ENCODE measurements around the gene MEF2D. TPM values are rescaled to one million over a fixed set of nuclear protein-coding genes. Genes with fewer than 3 reads are reported as not detected.

Gene MEF2D
- total RNA-seq, 1 experiment from 2014 or later, result 18.3 TPM

- no TSS peak for BruUV-seq (replicated peaks)
- H3K4me3 ChIP-seq (ENCODE audit: low read depth, low read length, poor library complexity, severe bottlenecking), result no peak overlapping the region
- intact Hi-C loops (cut with micrococcal nuclease; ENCODE audit: unreplicated experiment), result no loop called here
- TF ChIP-seq EZH2 (IDR thresholded peaks at IDR 0.05; ENCODE audit: borderline replicate concordance, low read depth, low read length, poor library complexity, severe bottlenecking) (no peak), CTCF (conservative IDR thresholded peaks at IDR 0.05; ENCODE audit: low read depth, low read length) (no peak)
- ChIA-PET CTCF (interaction anchor here (0.5 to 0.6 kb wide), 2 partner anchors 17 to 38 kb away, joined by 3 to 6 read pairs; no protein-coding TSS in a partner anchor), POLR2A (ENCODE audit: low non-redundant PET) (no interaction called here)
- H3K9me3 ChIP-seq (ENCODE audit: low read depth, low read length, poor library complexity, severe bottlenecking), result no peaks in the 10 kb centered on the region
- no peak for DNase-seq (ENCODE audit: low spot score)
- H3K27ac ChIP-seq (ENCODE audit: low read depth, low read length, poor library complexity, severe bottlenecking), result no peak overlapping the region
- H3K36me3 ChIP-seq (ENCODE audit: insufficient read depth, low read length, poor library complexity, severe bottlenecking), result no peaks in the 10 kb centered on the region
- peaks cover 14% of the 10 kb centered on the region for H3K4me1 ChIP-seq (ENCODE audit: insufficient read depth, low read length, poor library complexity, severe bottlenecking)
- H3K27me3 ChIP-seq (replicated peaks; ENCODE audit: insufficient read depth, low read depth, low read length, poor library complexity), result peaks cover 77% of the 10 kb centered on the region
Observed at GRCh38 chr1:156423422-156424352, 76.9 kb downstream of the MEF2D start.

DNA sequence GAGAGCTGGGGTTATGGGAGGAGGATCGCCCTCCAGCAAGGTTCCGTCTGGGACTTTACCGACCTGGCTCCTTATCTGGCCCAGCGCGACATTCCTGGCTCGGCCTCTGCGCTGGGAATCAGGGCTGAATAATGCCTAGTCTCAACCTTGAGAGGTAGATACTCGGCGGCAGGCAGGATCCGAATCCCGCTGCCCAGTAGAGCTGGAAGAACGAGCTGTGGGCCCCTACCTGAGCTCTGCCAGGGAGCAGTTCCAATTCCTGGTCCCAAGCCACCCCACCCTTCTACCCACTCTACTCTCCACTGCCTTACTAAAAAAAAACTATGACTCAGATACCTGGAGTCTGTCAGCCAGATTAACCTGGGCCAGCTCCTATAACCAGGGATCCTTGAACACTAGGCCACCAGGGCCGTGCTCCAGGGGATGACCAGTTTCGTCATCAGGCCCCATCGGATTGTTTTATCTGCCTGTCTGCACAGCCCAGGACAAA, 77.9 kb downstream of the MEF2D start:
- no TSS peak for BruUV-seq (replicated peaks)
- ChIA-PET CTCF (interaction anchor here (0.6 kb wide), 1 partner anchor 37 kb away, joined by 6 read pairs; no protein-coding TSS in a partner anchor), POLR2A (ENCODE audit: low non-redundant PET) (no interaction called here)
- Histone ChIP-seq H3K9me3 (ENCODE audit: low read depth, low read length, poor library complexity, severe bottlenecking) (no peaks in the 10 kb centered on the region), H3K36me3 (ENCODE audit: insufficient read depth, low read length, poor library complexity, severe bottlenecking) (no peaks in the 10 kb centered on the region), H3K27ac (ENCODE audit: low read depth, low read length, poor library complexity, severe bottlenecking) (no peak overlapping the region), H3K4me3 (ENCODE audit: low read depth, low read length, poor library complexity, severe bottlenecking) (no peak overlapping the region), H3K27me3 (replicated peaks; ENCODE audit: insufficient read depth, low read depth, low read length, poor library complexity) (peaks cover 82% of the 10 kb centered on the region), H3K4me1 (ENCODE audit: insufficient read depth, low read length, poor library complexity, severe bottlenecking) (peaks cover 14% of the 10 kb centered on the region)
- DNase-seq (ENCODE audit: low spot score), result no peak
- TF ChIP-seq CTCF (conservative IDR thresholded peaks at IDR 0.05; ENCODE audit: low read depth, low read length) (no peak), EZH2 (IDR thresholded peaks at IDR 0.05; ENCODE audit: borderline replicate concordance, low read depth, low read length, poor library complexity, severe bottlenecking) (no peak)
- intact Hi-C loops (cut with micrococcal nuclease; ENCODE audit: unreplicated experiment), result no loop called here

DNA sequence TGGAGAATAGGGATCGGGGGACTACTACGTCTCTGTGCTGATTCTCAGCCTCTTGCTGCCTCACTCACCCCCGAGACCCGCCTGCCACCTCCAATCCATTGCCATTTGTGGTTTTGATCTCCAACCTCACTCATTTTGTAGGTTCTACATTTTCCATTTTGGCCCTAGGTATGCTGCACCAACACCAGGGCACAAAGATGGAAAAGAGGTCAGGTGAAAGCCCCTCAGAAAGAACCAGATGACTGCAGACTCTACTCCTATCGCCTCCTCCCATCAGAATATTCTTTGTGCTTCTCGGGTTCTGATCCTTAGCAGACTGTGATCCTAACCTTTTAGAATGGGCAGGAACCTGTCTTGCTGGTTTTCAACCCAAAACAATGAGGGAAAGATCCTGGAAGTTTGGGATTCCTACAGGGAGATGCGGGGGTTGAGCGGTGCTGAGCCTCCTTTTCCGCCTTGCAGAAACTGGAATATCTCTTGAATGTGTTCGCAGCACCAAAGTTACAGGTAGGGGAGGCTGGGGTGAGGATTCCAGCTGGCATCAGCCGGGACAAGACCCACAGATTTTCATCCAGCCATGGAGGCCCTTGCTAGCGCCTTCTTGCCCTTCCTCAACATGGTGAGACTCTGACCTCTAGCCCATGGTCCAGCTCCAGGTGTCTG, 78.5 kb downstream of the MEF2D start:
- BruUV-seq (replicated peaks), result no TSS peak

More for the DNA sequence above, 78.5 kb downstream of the MEF2D start:
- H3K36me3 ChIP-seq (ENCODE audit: insufficient read depth, low read length, poor library complexity, severe bottlenecking), result no peaks in the 10 kb centered on the region
- DNase-seq (ENCODE audit: low spot score), result no peak
- CTCF ChIA-PET, result interaction anchor here (1.0 kb wide), 1 partner anchor 36 kb away, joined by 10 read pairs; no protein-coding TSS in a partner anchor
- intact Hi-C loops (cut with micrococcal nuclease; ENCODE audit: unreplicated experiment), result no loop called here
- H3K27me3 ChIP-seq (replicated peaks; ENCODE audit: insufficient read depth, low read depth, low read length, poor library complexity), result peaks cover 82% of the 10 kb centered on the region
- POLR2A ChIA-PET (ENCODE audit: low non-redundant PET), result no interaction called here
- H3K4me1 ChIP-seq (ENCODE audit: insufficient read depth, low read length, poor library complexity, severe bottlenecking), result peaks cover 14% of the 10 kb centered on the region
- TF ChIP-seq EZH2 (IDR thresholded peaks at IDR 0.05; ENCODE audit: borderline replicate concordance, low read depth, low read length, poor library complexity, severe bottlenecking), result no peak
- no peak for TF ChIP-seq CTCF (conservative IDR thresholded peaks at IDR 0.05; ENCODE audit: low read depth, low read length)
- H3K27ac ChIP-seq (ENCODE audit: low read depth, low read length, poor library complexity, severe bottlenecking), result no peak overlapping the region
- H3K9me3 ChIP-seq (ENCODE audit: low read depth, low read length, poor library complexity, severe bottlenecking), result no peaks in the 10 kb centered on the region
- H3K4me3 ChIP-seq (ENCODE audit: low read depth, low read length, poor library complexity, severe bottlenecking), result peak overlapping the region; percentile 38

Measured in A673 (cell line).